Measurements from ENCODE around the gene OR2AG2. TPM values are rescaled to one million over a fixed set of nuclear protein-coding genes. Genes with fewer than 3 reads are reported as not detected.
A peak's percentile ranks its signal among the peaks of the same experiment; 100 is the strongest.

OR2AG2 gene
- total and polyA plus RNA-seq, 9 of the 15 experiments (the other 6 are each of a cell fraction or from before 2014, with no cell fraction given), result 0.15 to 0.91 (median 0.55) TPM

DNA sequence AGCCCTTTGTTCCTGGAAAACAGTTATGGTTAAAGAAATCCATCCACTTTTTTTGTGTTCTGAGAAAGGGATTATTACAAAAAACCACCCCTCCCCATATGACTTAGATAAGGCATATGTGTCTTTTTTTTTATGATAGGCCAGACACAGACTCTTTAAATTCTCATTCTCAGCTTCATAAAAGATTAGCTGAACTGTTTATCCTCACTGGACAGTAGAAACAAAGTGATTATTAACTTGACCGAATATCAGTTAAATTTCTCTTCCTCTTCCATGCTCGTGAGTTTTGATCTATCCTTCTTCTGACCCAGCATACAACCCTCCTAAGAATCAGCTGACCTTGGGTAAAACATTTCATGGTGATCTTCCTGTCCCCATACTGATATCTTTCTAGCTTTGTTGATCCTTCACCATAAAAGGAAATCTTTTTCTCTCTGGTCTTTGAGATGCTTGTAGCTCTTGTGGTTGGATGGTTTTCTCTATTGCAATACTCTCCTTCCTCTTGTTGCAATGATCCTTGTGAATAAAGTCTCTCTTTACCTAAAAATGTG, 26.2 kb downstream of the OR2AG2 start (continued):
- TF ChIP-seq MEF2A (IDR thresholded peaks at IDR 0.05; ENCODE audit: control insufficient read depth, low read depth, low read length), result no peak
- TF ChIP-seq BRD4 (IDR thresholded peaks at IDR 0.05), result 0 out of 2 replicates have a peak, but pooled peaks have one; percentile 28
- 0 out of 2 replicates have a peak, but pooled peaks have one; percentile 38 for TF ChIP-seq SMAD4 (CRISPR knock-in tag; conservative IDR thresholded peaks at IDR 0.05)
- no peak for TF ChIP-seq RFX7 (CRISPR knock-in tag; IDR thresholded peaks at IDR 0.05)
- TF ChIP-seq DMBX1 (CRISPR knock-in tag; IDR thresholded peaks at IDR 0.05; ENCODE audit: borderline replicate concordance), result no peak
- TF ChIP-seq ZFP36 (IDR thresholded peaks at IDR 0.05; ENCODE audit: low read depth, low read length, partially characterized antibody), result no peak
- TF ChIP-seq PCBP2 (IDR thresholded peaks at IDR 0.05; ENCODE audit: low read depth, low read length, poor library complexity, severe bottlenecking), result no peak
- TF ChIP-seq, protein P1, sequence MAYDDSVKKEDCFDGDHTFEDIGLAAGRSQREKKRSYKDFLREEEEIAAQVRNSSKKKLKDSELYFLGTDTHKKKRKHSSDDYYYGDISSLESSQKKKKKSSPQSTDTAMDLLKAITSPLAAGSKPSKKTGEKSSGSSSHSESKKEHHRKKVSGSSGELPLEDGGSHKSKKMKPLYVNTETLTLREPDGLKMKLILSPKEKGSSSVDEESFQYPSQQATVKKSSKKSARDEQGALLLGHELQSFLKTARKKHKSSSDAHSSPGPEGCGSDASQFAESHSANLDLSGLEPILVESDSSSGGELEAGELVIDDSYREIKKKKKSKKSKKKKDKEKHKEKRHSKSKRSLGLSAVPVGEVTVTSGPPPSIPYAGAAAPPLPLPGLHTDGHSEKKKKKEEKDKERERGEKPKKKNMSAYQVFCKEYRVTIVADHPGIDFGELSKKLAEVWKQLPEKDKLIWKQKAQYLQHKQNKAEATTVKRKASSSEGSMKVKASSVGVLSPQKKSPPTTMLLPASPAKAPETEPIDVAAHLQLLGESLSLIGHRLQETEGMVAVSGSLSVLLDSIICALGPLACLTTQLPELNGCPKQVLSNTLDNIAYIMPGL (CRISPR knock-in tag; IDR thresholded peaks at IDR 0.05), result no peak
- TF ChIP-seq NBN (IDR thresholded peaks at IDR 0.05; ENCODE audit: low read depth), result no peak
- TF ChIP-seq, protein P2, sequence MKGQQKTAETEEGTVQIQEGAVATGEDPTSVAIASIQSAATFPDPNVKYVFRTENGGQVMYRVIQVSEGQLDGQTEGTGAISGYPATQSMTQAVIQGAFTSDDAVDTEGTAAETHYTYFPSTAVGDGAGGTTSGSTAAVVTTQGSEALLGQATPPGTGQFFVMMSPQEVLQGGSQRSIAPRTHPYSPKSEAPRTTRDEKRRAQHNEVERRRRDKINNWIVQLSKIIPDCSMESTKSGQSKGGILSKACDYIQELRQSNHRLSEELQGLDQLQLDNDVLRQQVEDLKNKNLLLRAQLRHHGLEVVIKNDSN (CRISPR knock-in tag; IDR thresholded peaks at IDR 0.05), result no peak
- TF ChIP-seq FOXM1 (IDR thresholded peaks at IDR 0.05; ENCODE audit: low read depth), result peak; percentile 30; the same call in 1 of the 2 replicates
- TF ChIP-seq FOXM1 (CRISPR knock-in tag; IDR thresholded peaks at IDR 0.05; ENCODE audit: low read depth), result no peak
- TF ChIP-seq, protein P3, sequence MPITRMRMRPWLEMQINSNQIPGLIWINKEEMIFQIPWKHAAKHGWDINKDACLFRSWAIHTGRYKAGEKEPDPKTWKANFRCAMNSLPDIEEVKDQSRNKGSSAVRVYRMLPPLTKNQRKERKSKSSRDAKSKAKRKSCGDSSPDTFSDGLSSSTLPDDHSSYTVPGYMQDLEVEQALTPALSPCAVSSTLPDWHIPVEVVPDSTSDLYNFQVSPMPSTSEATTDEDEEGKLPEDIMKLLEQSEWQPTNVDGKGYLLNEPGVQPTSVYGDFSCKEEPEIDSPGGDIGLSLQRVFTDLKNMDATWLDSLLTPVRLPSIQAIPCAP (CRISPR knock-in tag; IDR thresholded peaks at IDR 0.05; ENCODE audit: borderline replicate concordance), result no peak
- TF ChIP-seq NFRKB (IDR thresholded peaks at IDR 0.05; ENCODE audit: low read depth), result 0 out of 2 replicates have a peak, but pooled peaks have one; percentile 9
- TF ChIP-seq POLR2H (tag; IDR thresholded peaks at IDR 0.05; ENCODE audit: low read depth), result peak; percentile 83; the same call in 1 of the 2 replicates
- peak; percentile 43; the same call in 1 of the 2 replicates for TF ChIP-seq SOX6 (IDR thresholded peaks at IDR 0.05)
- 0 out of 2 replicates have a peak, but pooled peaks have one; percentile 20 for TF ChIP-seq ATF7 (IDR thresholded peaks at IDR 0.05)
- no peak for TF ChIP-seq ZC3H8 (IDR thresholded peaks at IDR 0.05)
- TF ChIP-seq FUS (optimal IDR thresholded peaks at IDR 0.05; ENCODE audit: low read depth, low read length), result no peak
- TF ChIP-seq, protein P4, sequence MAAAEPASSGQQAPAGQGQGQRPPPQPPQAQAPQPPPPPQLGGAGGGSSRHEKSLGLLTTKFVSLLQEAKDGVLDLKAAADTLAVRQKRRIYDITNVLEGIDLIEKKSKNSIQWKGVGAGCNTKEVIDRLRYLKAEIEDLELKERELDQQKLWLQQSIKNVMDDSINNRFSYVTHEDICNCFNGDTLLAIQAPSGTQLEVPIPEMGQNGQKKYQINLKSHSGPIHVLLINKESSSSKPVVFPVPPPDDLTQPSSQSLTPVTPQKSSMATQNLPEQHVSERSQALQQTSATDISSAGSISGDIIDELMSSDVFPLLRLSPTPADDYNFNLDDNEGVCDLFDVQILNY (CRISPR knock-in tag; IDR thresholded peaks at IDR 0.05), result no peak
- peak; percentile 75 for TF ChIP-seq ESRRA (IDR thresholded peaks at IDR 0.05; ENCODE audit: borderline replicate concordance, low read depth)
- TF ChIP-seq FIP1L1 (IDR thresholded peaks at IDR 0.05; ENCODE audit: low read depth, low read length, poor library complexity, severe bottlenecking), result no peak
- TF ChIP-seq TCFL5 (CRISPR knock-in tag; conservative IDR thresholded peaks at IDR 0.05), result no peak
- TF ChIP-seq EP300 (IDR thresholded peaks at IDR 0.05; ENCODE audit: low read length), result peak; percentile 58
- TF ChIP-seq NR2C2 (CRISPR knock-in tag; IDR thresholded peaks at IDR 0.05), result no peak
- TF ChIP-seq NR2C2 (tag; IDR thresholded peaks at IDR 0.05), result 0 out of 2 replicates have a peak, but pooled peaks have one; percentile 38
- TF ChIP-seq SMARCE1 (IDR thresholded peaks at IDR 0.05), result peak; percentile 24; the same call in 1 of the 2 replicates

Measured in K562 (cell line).